ENCODE data around the gene PTPRG. TPM values are rescaled to one million over a fixed set of nuclear protein-coding genes. Genes with fewer than 3 reads are reported as not detected.

PTPRG gene
- total RNA-seq, 1 donor from 2014 or later, result 44.3 TPM

DNA sequence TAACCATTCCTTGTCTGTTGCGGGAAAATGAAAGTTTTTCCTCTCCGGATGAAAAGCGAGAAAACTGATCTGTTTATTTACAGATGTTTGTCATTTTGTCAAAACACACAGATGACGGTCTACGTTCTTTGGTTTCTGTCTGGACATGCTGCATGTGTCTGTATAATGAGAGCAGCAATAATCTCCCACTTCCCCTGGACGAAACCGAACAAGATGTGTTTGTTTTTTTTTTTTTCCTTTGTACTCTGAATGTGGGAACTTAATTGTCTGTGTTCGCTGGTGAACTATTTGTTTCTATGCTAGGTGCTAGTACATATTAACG is 33.6 kb downstream of the PTPRG start:
- TF ChIP-seq, protein P1, sequence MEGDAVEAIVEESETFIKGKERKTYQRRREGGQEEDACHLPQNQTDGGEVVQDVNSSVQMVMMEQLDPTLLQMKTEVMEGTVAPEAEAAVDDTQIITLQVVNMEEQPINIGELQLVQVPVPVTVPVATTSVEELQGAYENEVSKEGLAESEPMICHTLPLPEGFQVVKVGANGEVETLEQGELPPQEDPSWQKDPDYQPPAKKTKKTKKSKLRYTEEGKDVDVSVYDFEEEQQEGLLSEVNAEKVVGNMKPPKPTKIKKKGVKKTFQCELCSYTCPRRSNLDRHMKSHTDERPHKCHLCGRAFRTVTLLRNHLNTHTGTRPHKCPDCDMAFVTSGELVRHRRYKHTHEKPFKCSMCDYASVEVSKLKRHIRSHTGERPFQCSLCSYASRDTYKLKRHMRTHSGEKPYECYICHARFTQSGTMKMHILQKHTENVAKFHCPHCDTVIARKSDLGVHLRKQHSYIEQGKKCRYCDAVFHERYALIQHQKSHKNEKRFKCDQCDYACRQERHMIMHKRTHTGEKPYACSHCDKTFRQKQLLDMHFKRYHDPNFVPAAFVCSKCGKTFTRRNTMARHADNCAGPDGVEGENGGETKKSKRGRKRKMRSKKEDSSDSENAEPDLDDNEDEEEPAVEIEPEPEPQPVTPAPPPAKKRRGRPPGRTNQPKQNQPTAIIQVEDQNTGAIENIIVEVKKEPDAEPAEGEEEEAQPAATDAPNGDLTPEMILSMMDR (IDR thresholded peaks at IDR 0.05; ENCODE audit: unreplicated experiment), result no peak
- Mint-ChIP-seq H3K9me3 (ENCODE audit: low read depth) (no peaks in the 10 kb centered on the region), H3K4me3 (ENCODE audit: low read depth) (no peak overlapping the region), H3K4me1 (ENCODE audit: low read depth) (peaks cover 15% of the 10 kb centered on the region), H3K27me3 (no peaks in the 10 kb centered on the region), H3K36me3 (ENCODE audit: insufficient read depth) (no peaks in the 10 kb centered on the region), H3K27ac (no peak overlapping the region)
- DNase-seq (ENCODE audit: low spot score, unreplicated experiment), result no peak

DNA sequence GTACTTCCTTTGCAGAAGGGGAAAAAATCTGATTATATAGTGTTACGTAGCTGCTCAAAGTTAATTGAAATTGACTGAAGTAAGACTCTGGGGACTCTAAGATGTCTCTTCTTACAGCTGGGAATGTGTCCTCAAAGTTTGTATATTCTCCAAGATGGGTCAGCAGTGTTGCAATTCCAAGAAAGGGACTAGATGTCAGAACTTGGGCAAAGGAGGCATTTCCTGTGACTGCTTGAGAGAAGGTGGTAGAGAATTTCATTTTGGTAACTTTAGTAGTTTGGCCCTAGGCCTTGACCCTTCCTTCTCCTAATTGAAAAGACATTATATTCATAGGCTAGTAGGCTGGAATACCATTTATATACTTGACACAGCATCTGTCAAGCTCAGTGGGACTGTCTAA is 33.9 kb downstream of the PTPRG start:
- DNase-seq (ENCODE audit: low spot score, unreplicated experiment), result no peak
- TF ChIP-seq, protein P1 (IDR thresholded peaks at IDR 0.05; ENCODE audit: unreplicated experiment), result no peak
- H3K27ac Mint-ChIP-seq, result no peak overlapping the region
- H3K4me1 Mint-ChIP-seq (ENCODE audit: low read depth), result peaks cover 15% of the 10 kb centered on the region
- H3K27me3 Mint-ChIP-seq, result no peaks in the 10 kb centered on the region
- no peaks in the 10 kb centered on the region for H3K36me3 Mint-ChIP-seq (ENCODE audit: insufficient read depth)
- H3K4me3 Mint-ChIP-seq (ENCODE audit: low read depth), result no peak overlapping the region
- no peaks in the 10 kb centered on the region for H3K9me3 Mint-ChIP-seq (ENCODE audit: low read depth)

DNA sequence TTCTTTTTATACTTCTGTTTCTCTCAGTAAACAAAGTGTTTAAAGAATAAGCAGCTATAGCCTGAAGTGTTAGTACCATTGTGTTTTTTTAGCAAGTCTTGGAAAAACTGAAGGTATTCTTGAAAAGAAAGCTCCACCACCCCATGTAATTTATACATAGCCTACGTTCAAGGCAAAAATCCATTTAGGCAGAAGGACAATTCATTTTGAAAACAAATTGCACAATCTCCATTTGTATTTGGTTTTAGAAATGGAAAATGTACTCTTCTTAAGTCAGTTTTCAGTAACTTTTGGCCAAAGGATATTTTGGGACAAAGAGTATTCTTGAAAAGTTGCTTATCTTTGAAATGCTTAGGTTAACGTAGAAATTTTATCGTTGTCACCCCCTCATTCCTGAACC is 34.5 kb downstream of the PTPRG start:
- H3K9me3 Mint-ChIP-seq (ENCODE audit: low read depth), result no peaks in the 10 kb centered on the region
- H3K4me3 Mint-ChIP-seq (ENCODE audit: low read depth), result no peak overlapping the region
- no peaks in the 10 kb centered on the region for H3K36me3 Mint-ChIP-seq (ENCODE audit: insufficient read depth)
- DNase-seq (ENCODE audit: low spot score, unreplicated experiment), result no peak
- H3K27ac Mint-ChIP-seq, result no peak overlapping the region
- TF ChIP-seq, protein P1 (IDR thresholded peaks at IDR 0.05; ENCODE audit: unreplicated experiment), result no peak
- peaks cover 15% of the 10 kb centered on the region for H3K4me1 Mint-ChIP-seq (ENCODE audit: low read depth)
- no peaks in the 10 kb centered on the region for H3K27me3 Mint-ChIP-seq

DNA sequence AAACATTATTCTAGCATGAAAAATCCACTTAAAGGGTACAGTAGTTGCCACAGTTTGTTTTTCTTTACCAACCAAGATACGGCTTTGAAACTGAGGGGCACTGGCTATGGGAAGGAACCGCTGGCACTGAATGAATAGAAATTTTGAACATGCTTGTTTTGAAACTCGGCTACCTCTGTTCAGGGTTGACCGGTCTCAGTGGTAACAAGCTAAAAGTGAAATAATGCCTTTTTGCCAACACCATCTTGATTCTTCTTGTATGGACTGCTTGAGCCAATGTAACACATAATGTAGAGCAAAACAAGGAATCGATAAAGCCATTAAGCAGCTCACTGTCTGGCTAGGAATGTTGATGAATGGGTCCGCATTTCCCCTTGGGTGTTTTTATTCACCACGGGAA is 36.5 kb downstream of the PTPRG start:
- no peak for DNase-seq (ENCODE audit: low spot score, unreplicated experiment)
- H3K27me3 Mint-ChIP-seq, result no peaks in the 10 kb centered on the region
- H3K4me3 Mint-ChIP-seq (ENCODE audit: low read depth), result no peak overlapping the region
- no peak overlapping the region for H3K27ac Mint-ChIP-seq
- H3K36me3 Mint-ChIP-seq (ENCODE audit: insufficient read depth), result peaks cover 1% of the 10 kb centered on the region
- H3K4me1 Mint-ChIP-seq (ENCODE audit: low read depth), result peaks cover 21% of the 10 kb centered on the region
- no peaks in the 10 kb centered on the region for H3K9me3 Mint-ChIP-seq (ENCODE audit: low read depth)
- TF ChIP-seq, protein P1 (IDR thresholded peaks at IDR 0.05; ENCODE audit: unreplicated experiment), result no peak

DNA sequence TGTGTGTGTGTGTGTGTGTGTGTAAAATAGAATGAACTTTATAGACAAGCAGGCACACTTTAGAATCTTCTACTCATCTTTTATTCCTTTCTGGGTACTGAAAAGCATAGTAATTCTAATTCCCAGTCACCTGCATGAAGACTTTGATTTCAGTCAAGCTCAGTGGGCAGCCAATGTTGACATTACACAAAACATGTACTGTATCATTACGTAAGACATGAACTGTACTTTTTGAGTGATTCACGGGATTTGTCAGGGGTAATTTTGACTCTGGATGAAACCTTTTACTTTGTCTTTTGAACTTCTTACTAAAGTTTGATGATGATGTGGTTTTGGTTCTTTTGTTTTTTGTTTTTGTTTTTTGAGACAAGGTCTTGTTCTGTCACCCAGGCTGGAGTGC is 38.8 kb downstream of the PTPRG start:
- Mint-ChIP-seq H3K9me3 (ENCODE audit: low read depth) (no peaks in the 10 kb centered on the region), H3K27ac (no peak overlapping the region), H3K36me3 (ENCODE audit: insufficient read depth) (peaks cover 1% of the 10 kb centered on the region), H3K4me1 (ENCODE audit: low read depth) (peaks cover 8% of the 10 kb centered on the region), H3K4me3 (ENCODE audit: low read depth) (no peak overlapping the region), H3K27me3 (no peaks in the 10 kb centered on the region)
- no peak for DNase-seq (ENCODE audit: low spot score, unreplicated experiment)
- TF ChIP-seq, protein P1 (IDR thresholded peaks at IDR 0.05; ENCODE audit: unreplicated experiment), result no peak
